ENCODE data around the gene SERPINB4. TPM values are rescaled to one million over a fixed set of nuclear protein-coding genes. Genes with fewer than 3 reads are reported as not detected.

SERPINB4 gene
- total and polyA plus RNA-seq, 2 of the 8 experiments (the other 6 are each of a cell fraction or from before 2014, with no cell fraction given), result 0.32 to 0.36 TPM

- Histone ChIP-seq H3K9ac (replicated peaks in 1 of 4; ENCODE audit: extremely low read depth in 1 of 4, low read depth in 3 of 4, low read length in 3 of 4) (no peak overlapping the region), H3K27me3 (replicated peaks in 1 of 4; ENCODE audit: control insufficient read depth in 3 of 4, extremely low read depth in 1 of 4, insufficient read depth in 3 of 4, low read length in 3 of 4) (no peaks in the 10 kb centered on the region), H2BK120ac (replicated peaks; ENCODE audit: low read depth, low read length) (no peak overlapping the region), H3K27ac (ENCODE audit: low read depth, low read length) (no peak overlapping the region), H3K18ac (ENCODE audit: extremely low read depth, low read length) (no peak overlapping the region), H3K36me3 (ENCODE audit: control insufficient read depth in 2 of 4, insufficient read depth in 4 of 4, low read length in 3 of 4) (no peaks in the 10 kb centered on the region), H4K91ac (replicated peaks; ENCODE audit: insufficient read length, low read length) (no peak overlapping the region), H3K4me1 (replicated peaks in 1 of 4; ENCODE audit: control insufficient read depth in 3 of 4, insufficient read depth in 4 of 4, low read length in 3 of 4) (no peaks in the 10 kb centered on the region), H3K4me3 (ENCODE audit: extremely low read depth in 1 of 4, insufficient read depth in 2 of 4, low read depth in 3 of 4, low read length in 4 of 4) (no peak overlapping the region), H2BK5ac (ENCODE audit: low read depth, low read length) (no peak overlapping the region), H3K9me3 (ENCODE audit: insufficient read depth in 2 of 2, low read depth in 1 of 2, low read length in 1 of 2) (no peaks in the 10 kb centered on the region), H3K79me1 (ENCODE audit: low read depth, low read length) (no peaks in the 10 kb centered on the region), H3K14ac (ENCODE audit: insufficient read length) (no peak overlapping the region), H3K23ac (ENCODE audit: insufficient read length) (no peak overlapping the region), H3K4ac (replicated peaks; ENCODE audit: insufficient read length, low read depth, low read length) (no peak overlapping the region), H2AK5ac (ENCODE audit: low read depth, low read length) (no peak overlapping the region), H4K20me1 (replicated peaks in 1 of 2; ENCODE audit: control insufficient read depth in 1 of 2, insufficient read depth in 2 of 2, low read length in 2 of 2) (no peaks in the 10 kb centered on the region), H3K4me2 (ENCODE audit: insufficient read depth in 1 of 2, low read depth in 2 of 2, low read length in 2 of 2) (no peak overlapping the region), H4K5ac (ENCODE audit: insufficient read length, low read depth, low read length) (no peak overlapping the region), H3K56ac (replicated peaks; ENCODE audit: insufficient read length, low read depth, low read length) (no peak overlapping the region), H2AFZ (ENCODE audit: low read length) (no peak overlapping the region), H4K8ac (ENCODE audit: extremely low read depth, insufficient read depth, low read length) (no peak overlapping the region), H3K23me2 (ENCODE audit: low read depth, low read length) (no peaks in the 10 kb centered on the region), H3K79me2 (ENCODE audit: control insufficient read depth in 1 of 2, insufficient read depth in 2 of 2, low read length in 2 of 2) (no peaks in the 10 kb centered on the region), H2BK12ac (ENCODE audit: low read depth, low read length) (no peak overlapping the region), H2BK15ac (ENCODE audit: low read length) (no peak overlapping the region), H2BK20ac (ENCODE audit: low read length) (no peak overlapping the region)
- DNase-seq (ENCODE audit: low read depth in 1 of 2, low spot score in 2 of 2) (no peak), FAIRE-seq (no peak)
- 85% methylated on average over 1 of the region's 1 CpG; no CpG with 5 or more reads in 1 of the 2 experiments for WGBS, 2 experiments (ENCODE audit: extremely low coverage in 1 of 2, insufficient coverage in 1 of 2, insufficient read length in 1 of 2, insufficient replicate concordance in 2 of 2, low coverage in 1 of 2, low lambda C conversion rate in 2 of 2, missing lambda C conversion rate in 1 of 2)
- ChIA-PET POLR2A (ENCODE audit: partially characterized antibody) (no interaction called here), CTCF (ENCODE audit: partially characterized antibody) (interaction anchor here (0.9 to 2.3 kb wide), 2 partner anchors 10 to 25 kb away, joined by 4 to 7 read pairs; no protein-coding TSS in a partner anchor)
- TF ChIP-seq CBX5 (IDR thresholded peaks at IDR 0.05; ENCODE audit: low read depth, low read length) (no peak), ATF2 (IDR thresholded peaks at IDR 0.05; ENCODE audit: low read length) (no peak), HDAC2 (IDR thresholded peaks at IDR 0.05; ENCODE audit: borderline replicate concordance in 1 of 2, low read depth in 2 of 2, low read length in 2 of 2) (no peak), BACH1 (IDR thresholded peaks at IDR 0.05; ENCODE audit: low read length) (no peak), EP300 (IDR thresholded peaks at IDR 0.05; ENCODE audit: borderline replicate concordance in 1 of 2, low read depth in 2 of 2, low read length in 2 of 2) (no peak), KDM1A (IDR thresholded peaks at IDR 0.05; ENCODE audit: borderline replicate concordance, low read length) (no peak), TAF7 (optimal IDR thresholded peaks at IDR 0.05; ENCODE audit: borderline replicate concordance, low read depth, low read length) (no peak), SIN3A (conservative IDR thresholded peaks at IDR 0.05 in 1 of 2, IDR thresholded peaks at IDR 0.05 in 1 of 2; ENCODE audit: low read depth in 1 of 2, low read length in 2 of 2) (no peak), SIX5 (IDR thresholded peaks at IDR 0.05; ENCODE audit: low read depth, low read length) (no peak), SAP30 (IDR thresholded peaks at IDR 0.05; ENCODE audit: insufficient read depth, insufficient replicate concordance, low read length) (no peak), SP4 (IDR thresholded peaks at IDR 0.05; ENCODE audit: low read length) (no peak), GABPA (IDR thresholded peaks at IDR 0.05; ENCODE audit: borderline replicate concordance, insufficient read depth, low read length) (no peak)
Measured at GRCh38 chr18:63603355-63603754, 40.7 kb downstream of the SERPINB4 start.

All from H1 (cell line).